ENCODE data around the gene LAMA4.

The LAMA4 gene

DNA sequence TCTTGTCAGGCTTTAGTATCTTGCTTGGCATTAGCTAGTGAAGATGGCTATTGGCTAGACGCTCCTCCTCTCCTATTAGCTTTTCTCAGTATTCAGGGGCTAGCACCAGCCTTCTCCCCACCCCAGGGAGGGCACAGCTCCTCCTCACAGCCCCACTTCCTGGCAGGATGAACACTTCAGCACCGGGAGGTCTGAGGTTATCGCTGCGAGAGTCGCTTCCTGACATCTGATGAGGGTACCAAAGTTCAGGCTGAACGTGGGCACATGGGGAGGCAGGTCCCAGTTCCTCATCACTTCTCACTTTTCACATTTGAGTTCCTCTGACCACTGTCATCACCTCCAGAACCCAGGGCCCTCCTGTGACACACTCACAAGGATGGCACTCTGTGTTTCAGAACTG lies 66.6 kb downstream of the LAMA4 start:
- no peak for DNase-seq

DNA sequence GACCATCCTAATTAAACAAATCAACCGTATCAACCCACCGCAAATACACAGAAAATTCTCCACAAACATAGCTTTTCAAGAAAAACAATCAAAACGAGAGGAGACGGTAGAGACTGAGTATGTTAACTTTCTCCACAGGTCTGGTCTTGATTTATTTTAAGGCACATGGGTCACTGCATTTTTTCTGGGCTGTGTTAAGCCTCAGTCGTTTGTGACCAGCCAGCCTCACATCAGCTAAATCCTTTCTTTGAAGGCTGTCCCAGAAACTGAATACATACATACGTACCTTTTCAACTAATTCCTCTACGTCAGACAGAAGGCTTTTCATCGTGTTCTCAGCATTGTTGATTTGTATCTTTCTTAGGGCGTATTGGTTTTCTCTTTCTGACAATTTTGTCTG lies 69.4 kb downstream of the LAMA4 start:
- no peak for DNase-seq

DNA sequence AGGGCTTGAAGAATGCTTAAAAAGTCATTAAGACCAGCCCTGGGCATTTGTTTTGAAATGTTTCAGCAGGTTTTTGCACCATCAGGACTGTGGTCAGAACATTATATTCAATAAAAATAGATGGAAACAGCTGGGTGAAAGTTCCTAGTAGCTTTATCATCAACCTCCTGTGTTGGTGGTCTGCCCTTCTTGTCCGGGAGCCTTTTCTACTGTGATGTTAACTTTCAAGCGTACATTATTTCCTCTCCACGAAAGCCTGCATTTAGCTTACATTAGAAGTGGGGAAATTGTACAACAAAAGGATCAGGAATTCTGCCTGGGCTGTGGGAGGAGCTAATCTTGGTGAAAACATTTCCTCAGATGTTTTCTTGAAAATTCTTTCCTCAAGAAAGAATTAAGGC lies 71.1 kb downstream of the LAMA4 start:
- DNase-seq: no peak

DNA sequence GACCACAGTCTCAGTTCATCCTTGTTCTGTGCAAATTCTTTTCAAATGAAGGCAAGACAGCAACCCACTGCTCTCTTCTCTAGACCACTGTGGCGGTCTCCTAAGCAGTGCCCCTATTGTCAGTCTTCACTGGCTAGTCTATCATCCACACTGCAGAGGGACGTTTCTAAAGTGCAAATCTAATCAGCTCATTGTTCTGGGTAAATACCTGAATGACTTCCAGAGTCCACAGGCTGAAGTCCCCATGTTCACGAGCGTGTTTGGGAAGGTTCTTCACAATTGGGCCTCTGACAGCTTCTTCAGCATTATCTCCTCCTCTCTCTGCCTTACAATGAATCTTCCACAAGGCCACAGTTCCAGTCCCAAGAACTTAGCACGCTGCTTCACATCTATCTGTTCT lies 73.2 kb downstream of the LAMA4 start:
- no peak for DNase-seq

DNA sequence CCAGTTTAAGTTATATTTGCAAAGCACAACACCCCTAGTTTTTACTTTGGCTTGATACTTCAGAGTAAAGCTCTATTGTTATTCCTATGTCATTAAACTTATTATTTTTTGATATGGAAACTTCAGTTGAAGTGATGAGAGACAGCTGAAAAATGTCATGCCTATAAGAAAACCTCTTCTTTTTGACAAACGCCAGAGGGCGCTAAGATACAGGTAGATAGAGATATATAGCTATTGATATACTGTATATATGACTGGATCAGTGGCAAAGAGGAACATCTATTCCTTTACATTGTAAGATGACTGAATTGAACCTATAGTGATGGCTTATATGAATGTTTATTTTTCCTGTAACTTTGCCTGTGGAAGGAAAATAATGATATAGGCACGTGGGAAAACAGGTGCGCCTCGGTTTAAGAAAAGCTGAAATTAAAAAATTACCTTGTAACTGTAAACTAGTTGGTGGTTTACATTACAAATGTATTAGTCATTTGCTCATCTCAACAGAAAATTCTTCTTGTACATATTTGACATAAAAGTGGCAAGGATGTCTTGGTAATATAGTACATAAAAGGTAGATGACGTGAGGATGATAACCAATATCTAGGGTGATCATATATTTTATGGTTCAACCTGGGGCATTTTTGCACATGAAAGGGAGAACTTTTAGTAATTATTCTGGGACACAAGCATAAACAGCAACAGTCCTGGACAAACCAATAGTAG lies 74.1 kb downstream of the LAMA4 start:
- DNase-seq: no peak

DNA sequence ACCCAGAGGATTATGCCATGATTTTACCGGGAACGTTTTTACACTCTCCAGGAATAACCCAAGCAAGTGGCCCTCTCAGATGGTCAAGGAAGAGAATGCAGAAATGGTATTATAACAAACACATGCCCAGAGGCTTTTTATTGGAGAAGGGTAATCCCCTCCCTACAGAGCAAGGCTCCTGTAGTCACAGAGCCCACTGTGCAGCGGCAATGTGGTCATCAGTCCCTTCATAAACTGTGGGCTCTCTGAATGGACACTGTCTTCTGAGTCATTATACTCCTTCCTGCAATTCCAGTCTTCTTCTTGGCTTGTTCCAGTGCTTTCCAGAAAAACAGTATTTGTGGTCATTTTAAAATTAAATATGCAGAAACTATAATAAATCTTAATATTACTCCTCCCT lies 74.7 kb downstream of the LAMA4 start:
- no peak for DNase-seq

DNA sequence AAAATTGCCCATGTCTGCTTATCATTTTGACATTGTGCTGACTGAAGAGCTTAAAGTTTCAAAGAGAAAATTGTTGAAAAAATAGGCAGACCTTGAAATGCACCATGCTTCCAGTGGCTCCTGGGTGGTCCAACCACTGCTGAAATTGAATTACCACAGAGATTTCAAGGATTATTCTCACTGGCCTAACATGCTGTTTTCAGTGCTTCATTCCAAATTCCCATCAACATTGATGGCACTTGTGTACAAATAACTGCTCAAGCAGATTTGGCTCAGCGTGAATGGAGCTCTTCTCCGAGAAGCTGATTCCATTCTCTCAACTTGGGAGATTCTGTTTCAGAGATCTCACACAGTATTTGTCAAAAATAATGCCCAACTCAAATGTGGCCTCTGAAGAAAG lies 75.5 kb downstream of the LAMA4 start:
- no peak for DNase-seq

DNA sequence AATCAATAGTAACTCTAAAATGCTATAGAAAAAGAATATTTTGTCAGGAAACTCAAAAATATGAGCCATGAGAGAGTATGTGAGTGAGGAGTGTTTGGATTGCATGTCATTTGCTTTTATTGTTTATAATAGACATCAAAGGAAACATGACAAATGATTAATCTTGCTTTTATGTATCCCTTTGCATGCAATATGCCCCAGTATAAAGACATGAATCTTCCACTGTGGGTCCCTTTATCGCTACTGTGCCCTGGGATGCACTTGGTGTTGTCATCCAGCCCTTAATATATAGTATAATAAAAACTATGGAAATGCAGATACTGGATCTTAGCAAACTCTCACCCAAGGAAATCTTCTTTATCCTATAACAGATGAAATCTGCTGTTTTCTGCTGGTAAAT lies 77.3 kb downstream of the LAMA4 start:
- no peak for DNase-seq

DNA sequence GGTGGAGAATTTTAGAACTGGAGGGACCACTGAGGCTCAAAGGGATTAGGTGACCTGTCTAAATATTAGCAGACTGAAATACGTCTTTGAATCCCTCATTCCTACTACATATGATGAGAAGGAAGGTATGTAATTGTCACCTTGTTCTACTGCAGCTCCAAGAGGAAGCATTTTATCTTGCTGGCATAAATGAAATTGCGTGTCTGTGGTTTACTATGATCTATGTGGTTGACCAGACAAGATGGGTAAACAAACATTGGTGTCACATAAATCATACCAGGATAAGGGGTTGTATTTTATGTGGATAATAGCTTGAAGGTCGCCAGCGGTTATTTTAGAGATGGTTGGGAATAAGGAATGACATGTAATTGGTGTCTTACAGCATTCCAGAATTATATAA lies 78.2 kb downstream of the LAMA4 start:
- DNase-seq: no peak

DNA sequence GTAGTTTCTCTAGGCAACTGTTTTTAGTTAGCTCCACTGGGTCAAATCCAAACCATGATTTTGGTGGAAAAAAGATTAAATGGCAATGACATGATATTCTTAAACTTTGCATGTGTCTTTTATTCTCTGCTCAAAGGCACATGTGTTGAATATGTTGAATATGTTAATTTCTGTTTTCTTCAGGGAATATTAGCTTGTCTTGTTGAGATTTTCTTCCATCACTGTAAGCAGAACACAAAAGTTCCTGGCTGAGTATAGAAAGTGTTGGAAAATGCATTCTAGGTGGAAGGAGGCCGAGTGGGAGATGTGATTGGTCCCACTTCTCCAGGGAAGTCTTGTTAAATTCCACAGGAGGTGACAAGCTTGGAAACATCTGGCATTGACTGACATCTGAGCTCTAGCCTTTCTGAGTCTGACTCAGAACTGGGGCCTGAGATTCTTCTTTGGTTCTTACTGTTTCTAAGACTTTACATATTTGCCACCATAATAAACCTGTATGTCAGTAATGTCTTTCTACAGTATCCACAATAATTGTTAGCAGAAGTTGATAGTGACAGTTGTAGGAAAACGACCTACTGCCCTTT lies 81.1 kb downstream of the LAMA4 start:
- DNase-seq: no peak

DNA sequence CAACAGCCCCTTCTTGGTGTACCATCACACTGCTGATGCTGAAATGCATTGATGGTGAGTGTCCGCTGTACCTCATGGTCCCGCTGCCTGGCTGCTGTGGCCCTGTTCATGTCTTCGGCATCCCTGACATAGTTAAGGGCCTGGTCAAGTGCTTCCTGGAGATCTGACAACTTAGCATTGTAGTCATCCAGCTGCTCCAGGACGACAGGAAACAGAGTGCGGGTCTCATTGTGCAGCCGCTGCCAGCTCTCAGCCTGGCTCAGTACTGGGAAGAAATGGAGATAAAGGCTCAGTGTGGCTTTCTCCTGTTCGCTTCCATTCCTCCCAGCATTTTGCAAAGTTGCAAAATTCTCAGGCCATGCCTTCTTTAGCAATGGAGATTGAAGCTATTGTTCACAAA lies 81.8 kb downstream of the LAMA4 start:
- no peak for DNase-seq

DNA sequence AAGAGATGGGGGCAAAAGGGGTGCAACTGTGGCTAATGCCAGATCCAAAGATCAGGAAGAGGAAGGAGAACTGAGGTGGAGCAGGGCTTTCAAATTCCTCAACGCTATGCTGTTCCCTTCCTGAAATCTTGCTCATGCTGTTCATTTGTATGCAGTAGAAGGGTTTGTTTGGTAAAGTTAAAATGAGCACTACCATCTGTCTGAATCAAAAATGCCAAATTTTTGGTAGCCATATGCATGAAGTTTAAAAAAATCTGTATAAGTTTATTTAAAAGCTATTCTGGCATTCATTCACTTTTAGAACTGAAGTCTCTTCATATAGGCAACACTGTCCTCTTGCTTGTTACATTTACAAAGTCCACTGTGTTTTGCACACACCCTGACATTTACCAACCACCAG lies 84.8 kb downstream of the LAMA4 start:
- no peak for DNase-seq

DNA sequence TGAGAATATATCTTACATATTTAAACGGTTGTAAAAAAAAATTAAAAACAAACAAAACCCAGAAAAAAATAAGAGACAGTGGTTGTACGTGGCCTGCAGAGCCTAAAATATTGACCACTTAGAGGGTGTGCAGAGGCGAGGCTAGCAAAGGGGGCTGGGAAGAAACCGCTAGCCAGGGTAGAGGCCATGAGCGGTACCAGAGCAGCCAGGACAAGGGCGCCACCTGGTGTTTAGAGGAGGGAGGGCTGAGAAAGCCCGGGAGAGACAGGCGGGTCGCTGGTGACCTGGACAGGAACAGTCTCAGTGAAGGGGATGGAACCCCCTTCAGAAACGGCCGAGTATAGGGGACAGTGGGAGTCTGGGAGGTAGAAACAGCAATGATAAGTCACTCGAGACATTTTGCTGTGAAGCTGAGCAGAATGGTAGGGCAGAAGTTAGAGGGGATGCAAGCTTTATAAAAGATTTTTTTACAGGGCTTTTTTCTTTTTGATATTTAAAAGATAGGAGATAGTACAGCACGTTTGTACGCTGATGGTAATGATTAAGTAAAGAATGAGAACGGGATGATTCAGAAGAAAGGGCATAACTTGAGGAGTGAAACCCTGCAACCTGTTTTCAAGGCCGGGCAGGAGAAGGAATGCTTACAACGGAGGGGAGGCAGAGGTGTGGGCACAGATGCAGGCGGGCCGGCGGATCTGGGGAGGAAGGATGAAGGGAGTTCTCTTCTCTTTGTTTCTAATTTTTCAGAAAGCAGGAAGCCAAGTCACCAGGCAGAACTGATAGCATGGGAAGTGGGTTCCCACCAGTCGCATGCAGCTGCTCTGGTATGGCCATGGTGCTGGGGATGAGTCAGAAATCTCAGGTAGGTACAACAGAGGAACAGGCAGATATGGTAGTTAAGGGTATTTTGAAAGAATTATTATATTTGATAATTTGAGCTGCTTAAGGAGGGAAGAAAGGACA lies 90.8 kb downstream of the LAMA4 start:
- DNase-seq: peak; percentile 79

DNA sequence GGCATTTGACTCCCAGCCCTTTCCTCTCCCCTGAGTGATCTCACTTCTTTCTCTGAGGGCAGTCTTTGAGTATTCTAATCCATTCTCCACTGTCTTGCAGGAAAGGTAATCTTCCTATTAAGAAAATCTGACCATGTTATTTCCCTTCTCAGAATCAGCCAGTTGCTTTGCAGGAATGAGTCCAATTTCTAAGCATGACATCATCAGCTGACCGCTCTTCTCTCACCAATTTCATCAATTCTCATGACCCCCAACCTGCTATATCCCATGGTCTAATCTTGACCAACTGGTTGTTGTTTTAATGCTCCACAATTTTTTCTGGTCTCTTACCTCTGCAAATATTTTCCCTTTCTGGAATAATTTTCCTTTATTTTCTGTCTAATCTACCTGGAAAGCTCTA lies 93.6 kb downstream of the LAMA4 start:
- DNase-seq: no peak

DNA sequence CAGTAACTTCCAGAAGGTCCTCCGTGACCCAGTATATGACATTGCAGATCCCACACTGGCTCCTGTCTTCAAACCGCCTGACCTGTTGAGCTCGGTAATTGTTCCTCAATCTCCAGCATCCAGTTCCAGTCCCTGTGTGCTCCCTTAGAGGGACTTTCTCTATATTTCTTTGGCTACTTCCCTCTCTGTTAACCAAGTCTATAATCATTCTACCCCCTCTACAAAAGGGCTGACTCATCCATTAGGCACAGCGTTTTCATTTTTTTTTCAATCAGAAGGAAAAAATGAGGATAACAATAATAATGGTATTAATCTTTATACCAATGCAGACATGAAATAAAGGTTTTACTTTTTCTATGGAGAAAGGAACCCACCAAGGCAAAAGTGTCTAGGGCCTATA lies 97.7 kb downstream of the LAMA4 start:
- DNase-seq: no peak

DNA sequence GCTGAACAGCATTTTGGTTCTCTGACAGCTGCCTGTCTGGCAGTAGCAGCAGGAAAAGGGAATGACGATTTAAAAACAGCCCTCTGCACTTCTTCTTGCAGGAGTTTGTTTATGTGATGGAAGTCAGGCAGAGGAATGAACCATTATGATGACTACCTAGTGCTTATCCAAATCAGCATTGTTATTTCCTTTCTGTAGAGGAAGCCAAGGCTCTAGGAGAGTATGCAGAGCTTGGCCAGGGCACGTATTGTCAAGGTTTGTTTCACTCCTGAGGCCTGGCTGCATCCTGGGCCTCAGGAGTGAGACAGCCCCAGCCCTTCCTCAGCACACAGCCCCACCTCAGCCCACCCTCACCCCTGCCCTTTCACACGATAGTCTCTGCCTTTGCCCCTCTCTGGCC lies 98.5 kb downstream of the LAMA4 start:
- no peak for DNase-seq

DNA sequence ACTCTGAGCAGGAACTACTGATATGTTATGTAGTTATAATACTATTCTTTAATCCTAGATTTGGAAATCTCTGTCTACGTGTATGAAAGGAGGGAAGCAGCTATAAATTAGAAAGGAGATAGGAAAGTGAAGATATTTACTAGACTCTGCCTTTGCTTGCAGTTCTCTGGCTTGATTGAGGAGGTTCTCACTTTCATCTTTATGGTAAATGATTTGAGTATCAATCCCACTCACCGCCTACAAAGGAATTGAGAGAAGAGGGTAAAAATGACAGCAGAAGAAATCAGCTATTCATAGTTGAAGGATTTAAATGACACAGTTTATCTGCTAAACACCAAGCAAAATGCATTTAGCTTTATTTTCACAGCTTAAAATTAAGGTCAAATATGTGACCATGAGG lies 99.7 kb downstream of the LAMA4 start:
- no peak for DNase-seq

DNA sequence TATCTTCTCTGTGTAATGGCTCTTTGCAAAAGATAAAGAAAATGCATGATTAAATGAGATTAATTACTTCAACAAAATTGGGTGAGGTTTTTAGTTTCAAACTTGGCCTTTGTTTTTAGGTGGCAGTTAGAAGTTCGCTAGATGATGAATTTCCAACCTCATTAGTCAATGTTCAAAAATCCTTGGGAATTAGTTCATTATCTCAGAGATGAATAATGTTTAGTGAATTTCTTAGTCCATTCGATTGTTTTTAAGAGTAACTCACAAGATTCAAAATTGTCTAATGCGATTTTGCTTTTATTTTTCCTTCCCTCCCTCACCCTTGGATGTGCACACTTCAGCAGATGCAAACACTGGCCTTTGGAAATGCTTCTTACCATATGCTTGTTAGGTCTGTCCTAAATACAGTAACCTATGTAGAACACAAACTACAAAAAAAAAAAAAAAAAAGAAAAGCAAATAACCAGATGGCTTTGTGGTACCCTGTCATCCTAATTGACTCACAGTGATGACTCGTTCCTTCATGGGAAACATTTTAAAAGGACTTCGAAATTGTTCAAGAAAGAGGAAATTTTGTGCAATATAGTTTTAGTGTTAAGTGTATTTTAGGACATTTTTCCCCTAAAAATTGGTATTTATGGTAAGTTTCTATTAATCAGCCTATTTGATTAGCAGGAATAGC lies 100.3 kb downstream of the LAMA4 start:
- no peak for DNase-seq

DNA sequence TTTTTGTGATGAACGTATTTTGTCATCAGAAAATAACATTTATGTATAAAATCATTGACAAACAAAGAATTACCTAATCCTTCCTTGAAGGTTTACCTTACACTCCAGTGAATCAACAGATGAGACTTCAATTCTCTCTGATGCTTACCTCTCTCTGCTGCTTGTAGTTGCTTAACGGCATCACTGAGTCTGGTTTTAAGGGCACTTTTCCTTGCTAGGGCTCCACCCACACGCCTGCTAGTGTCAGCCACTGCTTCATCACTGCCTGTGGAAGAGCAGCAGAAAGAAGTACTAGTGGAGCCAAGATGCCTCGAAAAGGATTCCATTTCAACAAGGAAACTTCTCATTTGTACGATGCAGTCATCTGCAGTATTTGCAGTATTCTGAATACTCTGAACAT lies 104.0 kb downstream of the LAMA4 start:
- no peak for DNase-seq

DNA sequence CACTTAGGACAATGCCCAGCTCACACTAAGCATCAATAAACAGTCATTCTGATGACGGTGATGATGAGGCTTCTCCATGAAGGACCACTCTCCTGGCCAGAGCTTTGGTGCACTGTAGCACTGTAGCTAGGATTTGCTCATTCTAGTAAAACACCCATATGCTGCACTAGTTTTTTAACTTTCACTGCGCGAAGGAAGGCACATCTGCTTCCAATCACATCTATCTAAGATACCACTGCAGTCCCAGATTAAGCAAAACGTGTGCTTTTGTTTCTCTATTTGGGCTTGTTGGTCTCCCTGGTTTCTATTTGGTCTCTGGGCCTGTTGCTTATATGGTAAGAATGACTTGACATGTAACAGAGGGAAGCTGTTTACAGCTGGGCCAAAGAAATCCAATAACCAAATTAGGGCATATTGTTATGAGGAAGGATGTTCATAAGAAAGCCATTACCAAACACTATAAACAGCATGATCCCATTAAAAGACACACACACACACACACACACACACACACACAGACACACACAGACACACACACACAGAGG lies 104.6 kb downstream of the LAMA4 start:
- DNase-seq: no peak

DNA sequence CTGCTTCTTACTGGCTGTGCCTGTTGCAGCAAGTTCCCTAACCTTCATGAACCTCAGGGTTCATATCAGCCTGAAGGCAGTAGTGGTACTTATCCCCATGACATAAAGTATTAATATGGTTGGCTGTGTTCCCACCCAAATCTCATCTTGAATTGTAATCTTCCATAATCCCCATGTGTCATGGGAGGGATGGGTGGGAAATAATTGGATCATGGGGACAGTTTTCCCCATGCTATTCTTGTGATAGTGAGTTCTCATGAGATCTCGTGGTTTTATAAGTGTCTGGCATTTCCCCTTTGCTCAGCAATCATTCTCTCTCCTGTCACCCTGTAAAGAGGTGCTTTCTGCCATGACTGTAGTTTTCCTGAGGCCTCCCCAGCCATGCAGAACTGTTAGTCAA lies 105.1 kb downstream of the LAMA4 start:
- DNase-seq: no peak

DNA sequence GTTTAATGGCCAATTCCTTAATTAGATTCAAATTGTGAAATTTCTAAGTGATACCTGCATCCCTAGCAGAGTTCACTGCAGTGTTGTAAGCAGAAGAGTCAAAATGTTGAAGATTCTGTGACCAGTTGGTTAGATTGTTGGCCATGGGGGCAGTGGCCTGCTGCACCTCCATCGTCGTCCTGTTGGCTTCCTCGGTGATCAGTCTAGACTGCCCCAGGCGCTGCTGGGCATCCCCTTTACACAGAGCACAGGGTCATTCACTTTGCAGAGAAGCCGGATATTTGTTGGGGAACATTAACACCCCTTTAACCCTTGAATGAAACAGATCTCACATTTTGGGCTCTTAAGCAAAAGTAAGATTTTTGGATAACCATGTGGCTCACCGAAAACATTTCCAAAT lies 106.3 kb downstream of the LAMA4 start:
- no peak for DNase-seq

DNA sequence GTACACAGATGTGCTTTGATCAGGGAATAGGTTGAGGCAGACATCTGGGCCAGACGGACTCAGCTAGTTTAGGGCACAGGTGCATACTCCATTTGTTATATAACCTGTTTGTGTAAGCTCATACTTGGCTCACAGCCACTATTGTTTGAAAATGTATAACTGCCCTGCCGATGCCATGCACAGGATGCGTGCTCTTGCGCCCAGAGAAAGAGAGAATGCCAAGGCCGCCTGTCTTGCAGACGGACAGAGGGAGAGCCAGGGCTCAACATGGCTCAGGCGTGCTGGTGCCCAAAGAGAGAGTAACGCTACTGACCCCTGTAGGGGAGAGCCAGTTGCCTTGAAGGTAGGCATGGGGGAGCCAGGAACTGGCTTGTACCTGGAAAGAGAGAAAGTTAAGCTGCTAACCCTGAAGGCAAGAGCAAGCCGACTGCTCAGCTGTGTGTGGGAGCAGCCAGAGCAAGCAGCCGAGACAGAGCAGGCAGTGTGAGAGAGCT lies 109.2 kb downstream of the LAMA4 start:
- DNase-seq: no peak
